Keratinocyte (primary cell): Measurements from ENCODE around the gene DDR2. TPM values are rescaled to one million over a fixed set of nuclear protein-coding genes. Genes with fewer than 3 reads are reported as not detected.
"Not testable (repeated sequence)": the region's sequence is repeated elsewhere in the genome, so short reads cannot be mapped to it uniquely, and the experiment has no call there.

Experiments
- DNase-seq: peaks from one replicate; pipeline ENCODE4 v3.0.0-alpha.2; 2011; ENCODE audit warnings: low read depth, missing footprints, low spot score
- FAIRE-seq: peaks from 2 replicates; lab custom pipeline; 2011; peaks lifted over from hg19 to GRCh38; lab: Jason Lieb, UNC
- H2AFZ ChIP-seq: 2 replicates; pipeline ENCODE4 v1.6.0; 2012; ENCODE audit warnings: low read length, control low read depth, inconsistent platforms; ENCODE audit not compliant: control insufficient read depth
- H3K27ac ChIP-seq: 2 replicates; pipeline ENCODE4 v1.5.1; 2011; ENCODE audit warnings: low read length; ENCODE audit not compliant: control insufficient read depth, insufficient read depth
- H3K27me3 ChIP-seq: 3 replicates; pipeline ENCODE4 v1.6.0; 2011; ENCODE audit warnings: low read length; ENCODE audit not compliant: control insufficient read depth, insufficient read depth; ENCODE audit errors: extremely low read depth
- H3K36me3 ChIP-seq, 2 experiments: 2 replicates in 1 of 2; 3 replicates in 1 of 2; pipeline ENCODE4 v1.5.1; 2011; ENCODE audit warnings: low read length in 2 of 2, mild to moderate bottlenecking in 1 of 2; ENCODE audit not compliant: control insufficient read depth in 2 of 2, insufficient read depth in 2 of 2; ENCODE audit errors: extremely low read depth in 1 of 2
- H3K4me1 ChIP-seq: 3 replicates; pipeline ENCODE4 v1.5.1; 2011; ENCODE audit warnings: low read length; ENCODE audit not compliant: control insufficient read depth, insufficient read depth; ENCODE audit errors: extremely low read depth
- H3K4me2 ChIP-seq: 3 replicates; pipeline ENCODE4 v1.6.0; 2011; ENCODE audit warnings: low read depth, low read length; ENCODE audit not compliant: control insufficient read depth, insufficient read depth; ENCODE audit errors: extremely low read depth
- H3K4me3 ChIP-seq, 3 experiments: fragments of 200-600 bp in 1 of 3; sonication (generic) in 1 of 3; 2 replicates in 2 of 3; 3 replicates in 1 of 3; pipeline ENCODE4 v1.5.1; 2011 to 2016; ENCODE audit warnings: low read length in 3 of 3, mild to moderate bottlenecking in 3 of 3, control low read depth in 2 of 3, inconsistent platforms in 1 of 3, low read depth in 1 of 3, mixed read lengths in 1 of 3, mixed run types in 1 of 3, moderate library complexity in 1 of 3; ENCODE audit not compliant: control insufficient read depth in 2 of 3, insufficient read depth in 2 of 3; ENCODE audit errors: extremely low read depth in 1 of 3
- H3K79me2 ChIP-seq: 2 replicates; pipeline ENCODE4 v1.6.0; 2012; ENCODE audit warnings: low read length; ENCODE audit not compliant: control insufficient read depth, insufficient read depth
- H3K9ac ChIP-seq: 3 replicates; pipeline ENCODE4 v1.6.0; 2011; ENCODE audit warnings: low read length; ENCODE audit not compliant: control insufficient read depth, insufficient read depth; ENCODE audit errors: extremely low read depth
- H3K9me1 ChIP-seq: 3 replicates; pipeline ENCODE4 v1.6.0; 2011; ENCODE audit warnings: low read length; ENCODE audit not compliant: control insufficient read depth, insufficient read depth; ENCODE audit errors: extremely low read depth
- H3K9me3 ChIP-seq: 2 replicates; pipeline ENCODE4 v1.5.1; 2012; ENCODE audit warnings: low read depth, low read length; ENCODE audit not compliant: control insufficient read depth
- H4K20me1 ChIP-seq: 3 replicates; pipeline ENCODE4 v1.6.0; 2011; ENCODE audit warnings: low read length; ENCODE audit not compliant: control insufficient read depth, insufficient read depth; ENCODE audit errors: extremely low read depth
- EZH2 ChIP-seq: IDR thresholded peaks from one replicate; pipeline ENCODE4 v1.6.1; 2012; ENCODE audit warnings: inconsistent platforms, mild to moderate bottlenecking, low read length, moderate library complexity
- dilution Hi-C: fragments of 300-500 bp; cut with MboI; formaldehyde crosslinking; loops from one replicate; pipeline ENCODE4 v1.7.0; 2020; ENCODE audit warnings: low sequenced_read_pairs; ENCODE audit not compliant: extremely low pct_ligation_motif_present
- polyA plus RNA-seq, 5 experiments: library from polyadenylated mRNA; depleted of rRNA in 3 of 5; stranded (reverse) in 3 of 5; stranded (forward) in 1 of 5; unstranded in 1 of 5; fragments of >200 nt; gene quantifications; 1 replicate in 1 of 5; 2 replicates in 3 of 5; 3 replicates in 1 of 5; pipeline versions ENCODE4 v1.2.1 to v1.2.3, GENCODE V29; 2011 to 2012; ENCODE audit warnings: missing spikeins in 2 of 5, low read depth in 1 of 5, low replicate concordance in 1 of 5
- TF ChIP-seq, protein P1 (sequence below), 3 experiments: IDR thresholded peaks in 1 of 3; conservative IDR thresholded peaks in 1 of 3; optimal IDR thresholded peaks in 1 of 3; 2 replicates in 2 of 3; 3 replicates in 1 of 3; pipeline versions ENCODE3 to v1.5.1; 2011; ENCODE audit warnings: low read length in 3 of 3, mild to moderate bottlenecking in 3 of 3, moderate library complexity in 2 of 3, control low read depth in 1 of 3, inconsistent platforms in 1 of 3; ENCODE audit not compliant: insufficient read depth in 2 of 3; ENCODE audit errors: extremely low read depth in 1 of 3

The DDR2 gene
- polyA plus RNA-seq, 1 donor (not counting 4 experiments of a cell fraction or from before 2014, with no cell fraction given): 0.39 TPM

DNA sequence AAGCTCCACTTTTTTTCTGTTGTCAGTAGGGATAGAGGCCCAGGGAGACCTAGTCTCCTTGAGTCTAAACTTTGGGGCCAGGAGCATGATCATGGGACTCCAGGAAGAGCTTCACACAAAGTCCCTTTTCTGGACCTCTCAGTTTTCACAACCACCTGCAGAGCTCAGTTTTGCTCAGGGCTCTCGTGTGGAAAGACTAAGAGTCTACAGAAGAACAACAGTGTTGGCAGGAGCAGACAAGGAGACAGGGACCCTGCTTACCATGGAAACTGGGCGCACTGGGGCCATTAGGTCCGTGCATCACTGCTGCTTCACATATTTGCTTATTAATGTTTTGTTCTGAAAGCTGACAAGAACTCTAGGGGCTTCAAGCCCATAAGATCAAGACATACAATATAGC is 94.3 kb downstream of the DDR2 start:
- FAIRE-seq: no peak
- no peak overlapping the region for H2AFZ ChIP-seq
- dilution Hi-C loops: no loop called here

DNA sequence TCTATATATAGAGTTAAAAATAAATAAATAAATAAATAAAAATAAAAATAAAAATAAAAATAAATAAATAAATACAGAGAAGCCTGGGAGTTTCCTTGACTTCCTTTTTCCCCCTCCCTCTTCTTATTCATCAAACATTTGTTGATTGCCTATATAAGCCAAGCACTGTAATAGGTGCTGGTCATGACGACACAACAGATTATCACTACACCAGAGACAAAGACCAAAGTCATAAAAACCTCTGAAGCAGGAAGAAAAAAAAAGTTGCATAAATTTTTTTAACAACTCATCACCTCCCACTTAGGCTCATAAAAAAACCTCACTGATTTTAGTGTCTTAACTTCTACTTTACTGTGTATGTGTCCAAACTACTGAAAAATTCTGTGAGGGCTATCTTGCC is 95.2 kb downstream of the DDR2 start:
- DNase-seq, H3K9ac ChIP-seq, H3K4me2 ChIP-seq, H3K27me3 ChIP-seq, H3K4me1 ChIP-seq, H3K27ac ChIP-seq, H3K4me3 ChIP-seq, H3K9me3 ChIP-seq, H4K20me1 ChIP-seq, H3K79me2 ChIP-seq, H3K9me1 ChIP-seq, H3K36me3 ChIP-seq, H2AFZ ChIP-seq, dilution Hi-C loops: not testable (repeated sequence)
- peak; percentile 68 for FAIRE-seq

More for the DNA sequence above, 94.3 kb downstream of the DDR2 start:
- no peak overlapping the region for H3K4me3 ChIP-seq
- H3K27ac ChIP-seq: no peak overlapping the region
- no peak overlapping the region for H3K4me2 ChIP-seq
- no peaks in the 10 kb centered on the region for H3K27me3 ChIP-seq
- no peaks in the 10 kb centered on the region for H3K79me2 ChIP-seq
- H4K20me1 ChIP-seq: no peaks in the 10 kb centered on the region
- no peaks in the 10 kb centered on the region for H3K4me1 ChIP-seq
- TF ChIP-seq, protein P1, sequence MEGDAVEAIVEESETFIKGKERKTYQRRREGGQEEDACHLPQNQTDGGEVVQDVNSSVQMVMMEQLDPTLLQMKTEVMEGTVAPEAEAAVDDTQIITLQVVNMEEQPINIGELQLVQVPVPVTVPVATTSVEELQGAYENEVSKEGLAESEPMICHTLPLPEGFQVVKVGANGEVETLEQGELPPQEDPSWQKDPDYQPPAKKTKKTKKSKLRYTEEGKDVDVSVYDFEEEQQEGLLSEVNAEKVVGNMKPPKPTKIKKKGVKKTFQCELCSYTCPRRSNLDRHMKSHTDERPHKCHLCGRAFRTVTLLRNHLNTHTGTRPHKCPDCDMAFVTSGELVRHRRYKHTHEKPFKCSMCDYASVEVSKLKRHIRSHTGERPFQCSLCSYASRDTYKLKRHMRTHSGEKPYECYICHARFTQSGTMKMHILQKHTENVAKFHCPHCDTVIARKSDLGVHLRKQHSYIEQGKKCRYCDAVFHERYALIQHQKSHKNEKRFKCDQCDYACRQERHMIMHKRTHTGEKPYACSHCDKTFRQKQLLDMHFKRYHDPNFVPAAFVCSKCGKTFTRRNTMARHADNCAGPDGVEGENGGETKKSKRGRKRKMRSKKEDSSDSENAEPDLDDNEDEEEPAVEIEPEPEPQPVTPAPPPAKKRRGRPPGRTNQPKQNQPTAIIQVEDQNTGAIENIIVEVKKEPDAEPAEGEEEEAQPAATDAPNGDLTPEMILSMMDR (optimal IDR thresholded peaks at IDR 0.05 in 1 of 3, IDR thresholded peaks at IDR 0.05 in 1 of 3, conservative IDR thresholded peaks at IDR 0.05 in 1 of 3; ENCODE audit: extremely low read depth in 1 of 3, insufficient read depth in 2 of 3, low read length in 3 of 3): no peak
- TF ChIP-seq EZH2: no peak
- H3K9me3 ChIP-seq: no peaks in the 10 kb centered on the region
- DNase-seq: no peak
- no peak overlapping the region for H3K9ac ChIP-seq
- H3K36me3 ChIP-seq: no peaks in the 10 kb centered on the region
- no peaks in the 10 kb centered on the region for H3K9me1 ChIP-seq

DNA sequence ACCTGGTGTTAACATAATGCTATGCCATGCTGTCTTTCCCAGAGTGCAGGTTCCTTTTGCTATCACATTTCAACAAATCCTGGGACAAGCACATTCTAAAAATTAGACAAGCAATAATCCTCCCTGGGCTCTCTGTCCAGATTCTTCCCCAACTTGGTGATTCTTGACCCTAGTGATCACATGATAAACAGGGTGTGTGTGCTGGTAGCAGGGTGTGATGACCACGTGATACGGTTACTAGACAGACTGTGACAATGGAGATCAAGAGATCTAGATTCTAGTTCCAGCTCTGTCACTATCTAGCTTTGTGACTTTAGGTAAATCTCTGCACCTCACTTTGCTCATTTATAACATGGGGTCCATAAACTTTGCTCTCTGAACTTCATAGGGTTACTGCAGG is 96.3 kb downstream of the DDR2 start:
- DNase-seq (no peak), FAIRE-seq (no peak)
- Histone ChIP-seq H3K27me3 (no peaks in the 10 kb centered on the region), H3K27ac (no peak overlapping the region), H3K36me3 (no peaks in the 10 kb centered on the region), H3K4me1 (peaks cover 10% of the 10 kb centered on the region), H3K9ac (no peak overlapping the region), H2AFZ (no peak overlapping the region), H3K79me2 (no peaks in the 10 kb centered on the region), H3K9me1 (no peaks in the 10 kb centered on the region), H3K9me3 (no peaks in the 10 kb centered on the region), H3K4me3 (no peak overlapping the region), H3K4me2 (no peak overlapping the region), H4K20me1 (no peaks in the 10 kb centered on the region)
- TF ChIP-seq, protein P1 (optimal IDR thresholded peaks at IDR 0.05 in 1 of 3, IDR thresholded peaks at IDR 0.05 in 1 of 3, conservative IDR thresholded peaks at IDR 0.05 in 1 of 3; ENCODE audit: extremely low read depth in 1 of 3, insufficient read depth in 2 of 3, low read length in 3 of 3): no peak
- no peak for TF ChIP-seq EZH2
- dilution Hi-C loops: no loop called here

DNA sequence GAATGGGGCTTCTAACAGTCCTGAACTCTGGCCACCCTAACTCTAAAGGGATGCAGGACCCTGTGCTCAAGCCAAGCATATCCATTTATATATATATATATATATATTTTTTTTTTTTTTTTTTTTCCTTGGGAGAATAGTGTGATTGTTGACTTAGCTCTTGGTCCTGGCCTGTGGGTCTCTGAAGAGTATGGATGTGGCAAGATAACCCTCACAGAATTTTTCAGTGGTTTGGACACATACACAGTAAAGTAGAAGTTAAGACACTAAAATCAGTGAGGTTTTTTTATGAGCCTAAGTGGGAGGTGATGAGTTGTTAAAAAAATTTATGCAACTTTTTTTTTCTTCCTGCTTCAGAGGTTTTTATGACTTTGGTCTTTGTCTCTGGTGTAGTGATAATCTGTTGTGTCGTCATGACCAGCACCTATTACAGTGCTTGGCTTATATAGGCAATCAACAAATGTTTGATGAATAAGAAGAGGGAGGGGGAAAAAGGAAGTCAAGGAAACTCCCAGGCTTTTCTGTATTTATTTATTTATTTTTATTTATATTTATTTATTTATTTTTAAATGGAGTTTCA is 97.0 kb downstream of the DDR2 start:
- H3K79me2 ChIP-seq, H3K4me3 ChIP-seq, FAIRE-seq, H3K36me3 ChIP-seq, H3K9me3 ChIP-seq, H4K20me1 ChIP-seq, H3K4me2 ChIP-seq, H2AFZ ChIP-seq, dilution Hi-C loops, H3K27me3 ChIP-seq, H3K9ac ChIP-seq, H3K27ac ChIP-seq, H3K9me1 ChIP-seq, H3K4me1 ChIP-seq, DNase-seq: not testable (repeated sequence)
